Mesothelial cell of epicardium (in vitro differentiated cells): ENCODE data around the gene GNGT1. TPM values are rescaled to one million over a fixed set of nuclear protein-coding genes. Genes with fewer than 3 reads are reported as not detected.

ENCODE experiments used
- DNase-seq, 2 experiments: peaks; one replicate each; pipeline ENCODE4 v3.0.0; 2021; ENCODE audit warnings: low spot score in 2 of 2; ENCODE audit not compliant: unreplicated experiment in 2 of 2
- H3K27ac Mint-ChIP-seq: 2 replicates; pipeline ENCODE4 v1.8.0; 2021; ENCODE audit warnings: mixed read lengths
- H3K27me3 Mint-ChIP-seq: 2 replicates; pipeline ENCODE4 v1.8.0; 2021; ENCODE audit warnings: low read depth, mixed read lengths
- H3K36me3 Mint-ChIP-seq: 2 replicates; pipeline ENCODE4 v1.8.0; 2021; ENCODE audit warnings: mixed read lengths
- H3K4me1 Mint-ChIP-seq: 2 replicates; pipeline ENCODE4 v1.8.0; 2021; ENCODE audit warnings: mixed read lengths
- H3K4me3 Mint-ChIP-seq: 2 replicates; pipeline ENCODE4 v1.8.0; 2021; ENCODE audit warnings: mild to moderate bottlenecking, moderate library complexity, mixed read lengths
- H3K9me3 Mint-ChIP-seq: 2 replicates; pipeline ENCODE4 v1.8.0; 2021; ENCODE audit warnings: mixed read lengths
- total RNA-seq: library from RNA; stranded (reverse); gene quantifications from 3 replicates; pipeline ENCODE4 v1.2.1, GENCODE V29; 2021
- TF ChIP-seq, protein P1 (sequence below): fragments of 200-600 bp; sonication (generic); IDR thresholded peaks from one replicate; pipeline ENCODE4 v1.5.0; 2021; ENCODE audit warnings: antibody characterized with exemption; ENCODE audit not compliant: unreplicated experiment

GNGT1 gene
- total RNA-seq, 1 donor from 2014 or later, result not detected

DNA sequence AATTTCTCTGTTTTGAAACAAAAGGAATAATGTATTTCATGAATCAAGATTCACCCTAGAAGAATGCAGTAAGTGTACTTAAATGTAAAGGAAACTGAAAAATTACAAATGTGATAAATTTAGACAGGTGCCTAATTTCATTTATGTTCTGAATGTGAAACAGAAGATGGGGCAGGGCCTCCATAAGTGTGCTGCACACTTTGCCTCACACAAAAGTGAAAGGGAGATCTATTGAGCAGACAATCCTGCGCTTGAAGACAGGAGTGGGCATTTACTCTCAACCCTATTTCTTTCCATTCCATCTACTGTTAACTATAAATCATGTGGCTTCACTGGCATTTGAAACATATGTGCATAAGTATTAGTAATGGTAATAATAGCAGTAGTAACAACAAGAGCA is 51.4 kb downstream of the GNGT1 start:
- no peaks in the 10 kb centered on the region for H3K9me3 Mint-ChIP-seq
- no peaks in the 10 kb centered on the region for H3K27me3 Mint-ChIP-seq
- no peak overlapping the region for H3K4me3 Mint-ChIP-seq
- no peak overlapping the region for H3K27ac Mint-ChIP-seq
- no peaks in the 10 kb centered on the region for H3K4me1 Mint-ChIP-seq
- TF ChIP-seq, protein P1, sequence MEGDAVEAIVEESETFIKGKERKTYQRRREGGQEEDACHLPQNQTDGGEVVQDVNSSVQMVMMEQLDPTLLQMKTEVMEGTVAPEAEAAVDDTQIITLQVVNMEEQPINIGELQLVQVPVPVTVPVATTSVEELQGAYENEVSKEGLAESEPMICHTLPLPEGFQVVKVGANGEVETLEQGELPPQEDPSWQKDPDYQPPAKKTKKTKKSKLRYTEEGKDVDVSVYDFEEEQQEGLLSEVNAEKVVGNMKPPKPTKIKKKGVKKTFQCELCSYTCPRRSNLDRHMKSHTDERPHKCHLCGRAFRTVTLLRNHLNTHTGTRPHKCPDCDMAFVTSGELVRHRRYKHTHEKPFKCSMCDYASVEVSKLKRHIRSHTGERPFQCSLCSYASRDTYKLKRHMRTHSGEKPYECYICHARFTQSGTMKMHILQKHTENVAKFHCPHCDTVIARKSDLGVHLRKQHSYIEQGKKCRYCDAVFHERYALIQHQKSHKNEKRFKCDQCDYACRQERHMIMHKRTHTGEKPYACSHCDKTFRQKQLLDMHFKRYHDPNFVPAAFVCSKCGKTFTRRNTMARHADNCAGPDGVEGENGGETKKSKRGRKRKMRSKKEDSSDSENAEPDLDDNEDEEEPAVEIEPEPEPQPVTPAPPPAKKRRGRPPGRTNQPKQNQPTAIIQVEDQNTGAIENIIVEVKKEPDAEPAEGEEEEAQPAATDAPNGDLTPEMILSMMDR, result no peak
- DNase-seq, result no peak
- H3K36me3 Mint-ChIP-seq, result no peaks in the 10 kb centered on the region

DNA sequence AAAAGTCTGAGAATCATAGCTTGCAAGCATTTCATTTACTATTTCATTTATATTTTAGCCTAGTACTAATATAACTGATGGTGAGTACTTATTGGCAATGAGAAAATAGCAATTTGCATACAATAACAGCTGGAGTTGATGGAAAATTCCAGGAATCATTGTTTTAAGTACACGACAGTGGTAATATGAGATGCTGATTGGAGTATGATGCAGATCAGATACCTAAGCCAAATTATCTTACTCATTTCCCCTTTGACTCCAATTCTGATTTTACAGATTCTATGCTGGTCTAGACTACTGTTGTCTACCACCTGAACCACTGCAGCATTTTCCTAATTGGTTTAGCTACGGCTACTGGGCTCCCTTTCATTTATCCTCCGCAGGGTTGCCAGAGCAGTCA is 51.8 kb downstream of the GNGT1 start:
- TF ChIP-seq, protein P1, result no peak
- Mint-ChIP-seq H3K4me1 (no peaks in the 10 kb centered on the region), H3K27ac (no peak overlapping the region), H3K36me3 (no peaks in the 10 kb centered on the region), H3K27me3 (no peaks in the 10 kb centered on the region), H3K9me3 (no peaks in the 10 kb centered on the region), H3K4me3 (no peak overlapping the region)
- no peak for DNase-seq

DNA sequence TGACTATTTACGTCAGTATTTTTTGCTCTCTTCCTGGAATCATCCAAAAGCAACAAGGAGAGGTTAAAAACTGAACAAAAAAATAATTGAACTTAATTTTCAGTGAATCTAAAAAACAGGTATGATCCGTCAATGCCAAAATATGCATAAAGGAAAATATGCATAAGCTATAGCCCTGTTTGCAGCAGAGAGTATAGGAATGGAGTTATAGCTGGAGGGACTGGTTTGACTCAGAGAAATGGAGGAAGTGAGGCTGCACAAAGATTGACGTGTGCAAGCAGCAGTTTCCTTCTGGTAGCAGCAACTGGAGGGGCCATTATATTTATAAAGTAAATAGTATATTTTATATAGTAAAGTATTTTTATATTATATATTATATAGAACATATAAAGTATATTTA is 52.3 kb downstream of the GNGT1 start:
- no peaks in the 10 kb centered on the region for H3K36me3 Mint-ChIP-seq
- no peak overlapping the region for H3K27ac Mint-ChIP-seq
- H3K27me3 Mint-ChIP-seq, result no peaks in the 10 kb centered on the region
- no peaks in the 10 kb centered on the region for H3K4me1 Mint-ChIP-seq
- no peak for DNase-seq
- H3K4me3 Mint-ChIP-seq, result no peak overlapping the region
- TF ChIP-seq, protein P1, result no peak
- no peaks in the 10 kb centered on the region for H3K9me3 Mint-ChIP-seq

Other genes starting within 250 kb of the GNGT1 start
- gene TFPI2, start 15.8 kb upstream of the GNGT1 start, total RNA-seq, result 58.9 to 73.5 TPM (median 69.4 TPM) in 3 replicates
- gene GNG11, start 15.2 kb downstream of the GNGT1 start, total RNA-seq, result 5.8 to 6.7 TPM (median 6.4 TPM) in 3 replicates
- gene BET1, start 97.8 kb downstream of the GNGT1 start, total RNA-seq, result 24.5 to 28.5 TPM (median 26.9 TPM) in 3 replicates